Gastrocnemius medialis (tissue), 4 donors: ENCODE data around the gene PAQR8.

ENCODE experiments used
- POLR2A ChIP-seq, 2 donors: fragments of 450-650 bp; IDR thresholded peaks; one replicate each; pipeline ENCODE4 v1.6.1; 2017; ENCODE audit warnings: antibody characterized with exemption in 2 of 2, mild to moderate bottlenecking in 2 of 2, moderate library complexity in 2 of 2
- TF ChIP-seq, protein P1 (sequence below), 5 experiments: fragments of 450-650 bp in 3 of 5; fragments of 200-600 bp in 2 of 5; sonication (generic) in 2 of 5; IDR thresholded peaks in 4 of 5; conservative IDR thresholded peaks in 1 of 5; 1 replicate in 4 of 5; 2 replicates in 1 of 5; pipeline ENCODE4 v1.5.1; 2016 to 2019; ENCODE audit warnings: antibody characterized with exemption in 5 of 5, mild to moderate bottlenecking in 3 of 5, moderate library complexity in 3 of 5

- TF ChIP-seq, protein P1, sequence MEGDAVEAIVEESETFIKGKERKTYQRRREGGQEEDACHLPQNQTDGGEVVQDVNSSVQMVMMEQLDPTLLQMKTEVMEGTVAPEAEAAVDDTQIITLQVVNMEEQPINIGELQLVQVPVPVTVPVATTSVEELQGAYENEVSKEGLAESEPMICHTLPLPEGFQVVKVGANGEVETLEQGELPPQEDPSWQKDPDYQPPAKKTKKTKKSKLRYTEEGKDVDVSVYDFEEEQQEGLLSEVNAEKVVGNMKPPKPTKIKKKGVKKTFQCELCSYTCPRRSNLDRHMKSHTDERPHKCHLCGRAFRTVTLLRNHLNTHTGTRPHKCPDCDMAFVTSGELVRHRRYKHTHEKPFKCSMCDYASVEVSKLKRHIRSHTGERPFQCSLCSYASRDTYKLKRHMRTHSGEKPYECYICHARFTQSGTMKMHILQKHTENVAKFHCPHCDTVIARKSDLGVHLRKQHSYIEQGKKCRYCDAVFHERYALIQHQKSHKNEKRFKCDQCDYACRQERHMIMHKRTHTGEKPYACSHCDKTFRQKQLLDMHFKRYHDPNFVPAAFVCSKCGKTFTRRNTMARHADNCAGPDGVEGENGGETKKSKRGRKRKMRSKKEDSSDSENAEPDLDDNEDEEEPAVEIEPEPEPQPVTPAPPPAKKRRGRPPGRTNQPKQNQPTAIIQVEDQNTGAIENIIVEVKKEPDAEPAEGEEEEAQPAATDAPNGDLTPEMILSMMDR (IDR thresholded peaks at IDR 0.05 in 4 of 5, conservative IDR thresholded peaks at IDR 0.05 in 1 of 5) = no peak
- no peak for TF ChIP-seq POLR2A (IDR thresholded peaks at IDR 0.05)
Measured at GRCh38 chr6:52415917-52416628, 54.1 kb downstream of the PAQR8 start.
